CD4-positive, alpha-beta T cell treated with Interleukin-15 for 4 hours (primary cell): ENCODE results near the gene COQ7.

ENCODE experiments used
- DNase-seq: peaks from one replicate; pipeline ENCODE4 v3.0.0-alpha.2; 2020; ENCODE audit warnings: low spot score

The COQ7 gene

DNA sequence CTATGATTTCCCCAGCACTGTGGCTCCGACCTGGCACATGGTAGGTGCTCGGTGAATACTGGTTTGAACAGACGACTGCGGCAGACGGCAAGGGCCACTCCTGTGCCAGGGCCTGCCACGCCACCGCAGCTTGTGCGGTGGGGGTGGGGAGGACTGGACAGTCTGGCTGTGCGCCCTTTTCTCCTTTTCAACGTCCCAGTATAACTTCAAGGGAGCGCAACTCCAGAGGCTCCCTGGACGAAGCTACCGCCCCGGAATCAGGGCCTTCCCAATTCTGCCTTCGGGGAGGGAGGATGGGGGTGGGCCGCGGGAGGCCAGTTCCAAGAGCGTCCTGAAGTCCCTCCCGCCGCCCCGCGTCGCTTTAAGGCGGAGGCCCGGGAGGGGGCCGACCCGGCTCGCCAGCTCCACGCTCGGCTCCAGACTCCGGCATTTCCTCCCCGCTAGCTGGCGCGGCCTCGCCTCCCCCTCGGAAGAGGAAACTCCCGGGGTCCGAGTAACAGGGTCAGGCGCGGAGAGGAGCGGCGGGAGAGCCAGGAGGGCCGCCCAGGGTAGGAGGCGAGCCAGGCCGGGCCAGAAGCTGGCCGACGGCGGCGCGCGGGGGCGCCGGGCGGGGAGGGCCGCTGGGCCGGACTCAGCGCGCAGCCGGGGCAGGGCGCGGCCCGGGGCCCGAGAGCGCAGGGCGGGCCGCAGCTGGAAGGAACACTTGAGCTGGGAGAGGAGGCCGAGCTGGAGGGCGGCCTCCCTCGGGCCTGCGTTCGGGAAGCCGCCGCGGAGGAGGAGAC, 46.4 kb downstream of the COQ7 start, which contains the start of gene ITPRIPL2:
TSS of gene ITPRIPL2 (plus strand) at position 388 of the 782 bp plus-strand sequence. CDS start 498 bp downstream, outside the sequence.
- DNase-seq, result no peak

- no peak for DNase-seq
Measured at GRCh38 chr16:19114359-19115147, 47.1 kb downstream of the COQ7 start.

DNA sequence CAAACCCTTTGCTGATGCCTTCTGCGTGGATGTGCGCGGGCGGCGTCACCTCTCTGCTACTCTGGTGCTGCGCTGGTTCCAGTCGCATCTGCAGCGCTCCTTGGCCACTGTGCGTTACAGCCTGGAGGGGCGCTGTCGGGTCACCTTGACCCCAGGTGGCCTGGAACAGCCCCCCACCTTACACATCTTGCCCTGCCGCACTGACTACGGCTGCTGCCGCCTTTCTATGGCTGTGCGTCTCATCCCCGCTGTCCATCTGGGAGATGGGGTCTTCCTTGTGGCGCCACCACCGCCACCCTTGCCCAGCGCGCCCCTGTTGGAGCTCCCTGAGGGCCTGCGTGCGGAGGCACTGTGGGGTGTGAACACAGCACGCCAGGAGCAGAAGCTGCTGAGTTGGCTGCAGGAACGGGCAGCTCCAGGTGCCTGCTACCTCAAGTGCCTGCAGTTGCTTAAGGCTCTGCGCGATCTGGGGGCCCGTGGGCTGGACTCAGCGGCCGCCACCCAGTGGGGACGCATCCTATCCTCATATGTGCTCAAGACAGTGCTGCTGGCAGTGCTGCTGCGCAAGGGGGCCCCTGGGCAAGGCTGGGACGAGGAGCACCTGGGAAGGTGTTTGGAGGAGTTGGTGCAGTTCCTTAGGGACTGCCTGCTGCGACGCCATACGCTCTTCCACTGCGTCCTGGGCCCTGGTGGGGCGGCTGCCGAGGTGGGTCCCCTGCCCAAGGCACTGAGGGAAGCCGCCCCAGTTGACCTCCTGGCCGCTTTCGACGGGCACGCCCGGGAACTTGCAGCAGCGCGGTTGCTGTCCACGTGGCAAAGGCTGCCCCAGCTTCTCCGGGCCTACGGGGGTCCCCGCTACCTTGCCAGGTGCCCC, 48.0 kb downstream of the COQ7 start:
- DNase-seq, result no peak

DNA sequence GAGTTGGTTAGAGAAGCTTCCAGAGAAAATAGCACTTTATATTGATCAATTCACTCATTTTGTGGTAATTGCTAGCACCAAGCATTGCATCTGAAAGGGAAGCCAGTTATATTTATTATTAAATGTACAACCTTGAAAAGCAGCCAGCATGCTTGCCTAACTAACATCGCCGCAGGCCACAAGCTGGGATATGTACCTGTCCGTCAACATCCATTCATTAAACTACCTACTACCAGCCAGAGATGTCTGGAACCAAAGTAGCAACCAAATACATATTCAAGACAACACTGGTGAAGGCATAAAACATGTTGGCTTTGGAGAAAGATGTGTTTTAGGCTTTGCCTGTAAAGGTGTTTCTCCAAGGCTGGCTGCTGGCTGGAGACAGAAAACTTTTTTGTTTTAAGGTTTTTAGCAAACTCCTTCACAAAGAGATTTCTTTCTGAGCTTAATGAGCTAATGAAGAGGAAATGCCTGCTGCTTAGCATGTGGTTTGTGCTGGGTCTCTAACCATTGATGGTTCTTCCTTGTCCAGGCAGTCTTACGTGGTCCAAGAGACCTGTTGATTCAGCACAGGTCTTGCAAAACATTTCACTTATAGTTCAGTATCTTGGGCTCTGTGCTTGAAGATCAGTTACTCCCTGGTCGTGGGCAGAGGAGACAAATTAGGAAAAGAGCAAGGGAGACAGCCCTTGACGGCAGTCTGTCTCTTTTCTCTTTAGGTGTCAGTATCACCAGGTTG, 49.5 kb downstream of the COQ7 start:
- no peak for DNase-seq

GRCh38 chr16:19118938-19119431, 51.6 kb downstream of the COQ7 start:
- DNase-seq, result no peak

GRCh38 chr16:19119564-19119963, 52.1 kb downstream of the COQ7 start:
- no peak for DNase-seq

DNA sequence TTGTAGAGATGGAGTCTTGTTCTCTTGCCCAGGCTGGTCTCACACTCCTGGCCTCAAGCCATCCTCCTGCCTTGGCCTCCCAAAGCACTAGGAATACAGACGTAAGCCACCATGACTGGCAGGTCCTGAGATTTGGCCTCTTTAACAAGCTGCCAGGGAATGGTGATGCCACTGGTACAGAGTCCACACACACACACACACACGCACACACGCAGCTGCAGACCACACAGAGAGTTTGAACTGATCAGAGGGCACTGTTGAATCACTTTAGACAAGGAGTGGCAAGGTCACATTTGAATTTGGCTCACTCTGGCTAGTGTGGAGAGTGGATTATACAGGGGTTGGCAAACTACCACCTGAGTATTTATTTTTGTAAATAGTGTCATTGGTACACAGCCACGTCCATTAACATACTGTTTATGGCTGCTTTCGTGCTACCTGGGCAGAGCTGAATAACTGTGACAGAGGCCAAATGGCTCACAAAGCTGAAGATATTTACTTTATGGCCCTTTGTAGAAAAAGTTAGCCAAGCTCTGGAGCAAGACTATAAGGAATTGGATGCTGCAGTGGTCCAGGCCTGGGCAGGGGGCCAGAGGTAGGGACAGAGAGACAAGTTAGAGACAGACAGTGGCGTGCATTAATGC, 56.2 kb downstream of the COQ7 start:
- DNase-seq, result no peak

DNA sequence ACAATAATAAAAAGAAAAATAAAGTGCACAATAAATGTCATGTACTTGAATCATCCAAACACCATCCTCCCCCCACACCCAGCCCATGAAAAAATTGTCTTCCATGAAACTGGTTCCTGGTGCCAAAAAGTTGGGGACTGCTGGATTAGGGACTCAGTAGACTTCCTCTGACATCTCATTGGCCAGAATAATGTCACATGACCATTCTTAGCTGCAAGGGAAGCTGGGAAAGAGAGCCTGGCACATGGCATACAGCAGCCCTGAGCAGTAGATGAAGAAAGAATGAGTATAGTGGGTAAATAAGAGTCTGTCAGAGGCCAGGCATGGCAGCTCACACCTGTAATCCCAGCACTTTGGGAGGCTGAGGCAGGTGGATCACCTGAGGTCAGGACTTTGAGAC, 58.9 kb downstream of the COQ7 start:
- DNase-seq, result no peak

GRCh38 chr16:19127205-19127604, 59.8 kb downstream of the COQ7 start:
- no peak for DNase-seq

GRCh38 chr16:19127674-19128131, 60.3 kb downstream of the COQ7 start:
- no peak for DNase-seq

- DNase-seq, result no peak
Measured at GRCh38 chr16:19128454-19129200, 61.2 kb downstream of the COQ7 start.
